SK-N-MC (cell line): ENCODE data around the gene CLTA.

Experiments used
- EZH2 ChIP-seq: fragments of 200-600 bp; sonication (generic); IDR thresholded peaks from one replicate; pipeline ENCODE4 v1.6.1; 2017; ENCODE audit warnings: antibody characterized with exemption
- POLR2AphosphoS5 ChIP-seq: IDR thresholded peaks from 2 replicates; pipeline ENCODE4 v1.6.1; 2012; ENCODE audit warnings: mild to moderate bottlenecking, low read depth, low read length, borderline replicate concordance

GRCh38 chr9:36217256-36217968, 26.7 kb downstream of the CLTA start:
- TF ChIP-seq EZH2 (no peak), POLR2AphosphoS5 (no peak)
